Glomerular visceral epithelial cell (primary cell): Measurements from ENCODE around the gene MRPL32.

Source experiments
- DNase-seq: peaks from one replicate; pipeline ENCODE4 v3.0.0-alpha.2; 2016; ENCODE audit errors: extremely low spot score

Gene MRPL32

GRCh38 chr7:42926204-42926603 is 6.0 kb upstream of the MRPL32 start:
- no peak for DNase-seq

GRCh38 chr7:42928754-42929153 is 3.4 kb upstream of the MRPL32 start:
- no peak for DNase-seq

GRCh38 chr7:42929449-42929848 is 2.7 kb upstream of the MRPL32 start:
- DNase-seq, result no peak

GRCh38 chr7:42930889-42931288 is 1.3 kb upstream of the MRPL32 start:
- no peak for DNase-seq

- DNase-seq, result no peak
Observed at GRCh38 chr7:42931447-42931833, 736 bp upstream of the MRPL32 start.

GRCh38 chr7:42932811-42933591 is 825 bp downstream of the MRPL32 start:
- peak; percentile 25 for DNase-seq

GRCh38 chr7:42934291-42934690 is 2.1 kb downstream of the MRPL32 start:
- no peak for DNase-seq

GRCh38 chr7:42935861-42936260 is 3.7 kb downstream of the MRPL32 start:
- no peak for DNase-seq

- no peak for DNase-seq
Observed at GRCh38 chr7:42939457-42940240, 7.5 kb downstream of the MRPL32 start.

GRCh38 chr7:42940985-42941847 is 9.0 kb downstream of the MRPL32 start:
- peak; percentile 62 for DNase-seq

- DNase-seq, result no peak
Observed at GRCh38 chr7:42945821-42946626, 13.8 kb downstream of the MRPL32 start.

GRCh38 chr7:42946627-42946950 is 14.4 kb downstream of the MRPL32 start:
- DNase-seq, result no peak

- DNase-seq, result no peak
Observed at GRCh38 chr7:42947521-42947920, 15.3 kb downstream of the MRPL32 start.

- no peak for DNase-seq
Observed at GRCh38 chr7:42950417-42950816, 18.2 kb downstream of the MRPL32 start.

GRCh38 chr7:42952328-42952727 is 20.2 kb downstream of the MRPL32 start:
- DNase-seq, result no peak

GRCh38 chr7:42953994-42954393 is 21.8 kb downstream of the MRPL32 start:
- no peak for DNase-seq

- no peak for DNase-seq
Observed at GRCh38 chr7:42956062-42956461, 23.9 kb downstream of the MRPL32 start.

- no peak for DNase-seq
Observed at GRCh38 chr7:42959549-42959948, 27.4 kb downstream of the MRPL32 start.

- no peak for DNase-seq
Observed at GRCh38 chr7:42960762-42961161, 28.6 kb downstream of the MRPL32 start.

GRCh38 chr7:42961170-42961569 is 29.0 kb downstream of the MRPL32 start:
- DNase-seq, result no peak

GRCh38 chr7:42964293-42964692 is 32.1 kb downstream of the MRPL32 start:
- no peak for DNase-seq
